LHCN-M2 (cell line): ENCODE data around the gene GLI1. TPM values are rescaled to one million over a fixed set of nuclear protein-coding genes. Genes with fewer than 3 reads are reported as not detected.

Experiments used
- DNase-seq: peaks from one replicate; pipeline ENCODE4 v3.0.0-alpha.2; 2012; ENCODE audit warnings: low read depth
- total RNA-seq: library from RNA; depleted of rRNA; stranded (reverse); fragments of >200 nt; gene quantifications from 2 replicates; pipeline ENCODE4 v1.2.3, GENCODE V29; 2014

Gene GLI1
- total RNA-seq, 1 experiment from 2014 or later: 1.1 TPM

DNA sequence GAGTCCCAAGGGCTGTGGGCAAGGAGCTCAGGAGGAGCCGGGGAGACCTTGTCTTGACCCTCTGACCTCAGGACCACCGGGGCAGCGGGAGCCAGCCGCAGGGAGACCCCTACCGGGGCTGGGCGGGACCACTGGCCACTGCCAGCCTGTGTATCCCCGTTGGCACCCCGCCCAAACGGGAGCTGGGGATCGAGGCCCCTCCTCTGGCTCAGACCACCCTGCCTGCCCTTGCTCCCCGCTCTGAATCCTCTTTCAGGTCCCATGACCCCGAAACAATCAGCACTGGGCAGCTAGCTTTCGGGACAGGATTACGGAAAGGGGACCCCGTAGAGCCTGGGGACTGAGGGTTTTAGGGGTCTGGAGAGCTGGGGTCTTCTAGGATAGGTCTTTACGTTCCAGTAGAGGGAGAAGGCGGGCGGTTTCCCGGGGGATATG, 1.3 kb downstream of the GLI1 start:
- DNase-seq: no peak

DNA sequence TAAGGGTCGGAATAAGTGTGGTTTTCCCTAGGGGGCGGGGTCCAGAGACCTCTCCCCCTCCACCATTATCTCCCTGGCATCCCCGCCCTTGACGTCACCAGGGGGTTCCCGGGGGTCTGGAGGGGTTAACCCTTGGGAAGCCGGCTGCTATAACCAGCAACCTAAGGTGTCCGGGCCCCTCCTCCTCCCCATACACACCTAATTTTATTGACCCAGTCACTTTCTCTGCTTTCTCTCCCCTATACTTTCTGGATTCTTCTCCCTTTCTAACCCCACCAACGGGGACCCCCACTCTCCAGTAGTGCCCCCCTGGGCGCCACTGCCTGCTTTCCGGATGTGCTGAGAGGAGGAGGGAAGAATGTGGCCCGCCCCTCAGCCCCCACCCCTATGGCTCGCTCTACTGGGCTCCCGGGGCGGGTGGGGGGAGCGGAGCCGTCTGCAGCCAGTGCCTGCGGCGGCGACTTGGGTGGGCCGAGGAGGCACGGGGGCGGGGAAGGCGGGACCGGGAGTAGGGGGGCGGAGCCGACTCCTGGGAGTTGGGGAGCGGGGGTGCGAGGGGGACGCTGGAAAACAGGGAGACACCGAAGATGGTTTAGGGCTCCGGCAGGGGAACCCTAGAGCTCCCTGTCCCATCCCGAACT, 1.8 kb downstream of the GLI1 start:
- peak; percentile 45 for DNase-seq

DNA sequence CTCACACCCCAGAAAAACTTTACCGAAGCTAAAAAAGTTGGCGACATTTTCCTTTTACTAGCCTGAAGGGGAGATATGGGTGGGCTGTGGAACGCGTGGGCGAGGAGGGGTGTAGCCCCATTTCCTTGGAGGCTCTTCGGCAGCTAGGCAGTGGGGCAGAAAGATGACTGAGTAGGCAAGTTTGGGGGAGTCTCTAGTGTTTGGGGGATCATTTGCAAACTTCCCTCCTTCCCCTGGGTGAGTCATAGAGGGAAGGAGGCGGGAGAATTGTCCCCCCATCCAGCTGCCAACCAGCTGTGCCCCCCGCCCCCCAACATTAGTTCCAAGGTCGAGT, 2.3 kb downstream of the GLI1 start:
- DNase-seq: peak; percentile 48

DNA sequence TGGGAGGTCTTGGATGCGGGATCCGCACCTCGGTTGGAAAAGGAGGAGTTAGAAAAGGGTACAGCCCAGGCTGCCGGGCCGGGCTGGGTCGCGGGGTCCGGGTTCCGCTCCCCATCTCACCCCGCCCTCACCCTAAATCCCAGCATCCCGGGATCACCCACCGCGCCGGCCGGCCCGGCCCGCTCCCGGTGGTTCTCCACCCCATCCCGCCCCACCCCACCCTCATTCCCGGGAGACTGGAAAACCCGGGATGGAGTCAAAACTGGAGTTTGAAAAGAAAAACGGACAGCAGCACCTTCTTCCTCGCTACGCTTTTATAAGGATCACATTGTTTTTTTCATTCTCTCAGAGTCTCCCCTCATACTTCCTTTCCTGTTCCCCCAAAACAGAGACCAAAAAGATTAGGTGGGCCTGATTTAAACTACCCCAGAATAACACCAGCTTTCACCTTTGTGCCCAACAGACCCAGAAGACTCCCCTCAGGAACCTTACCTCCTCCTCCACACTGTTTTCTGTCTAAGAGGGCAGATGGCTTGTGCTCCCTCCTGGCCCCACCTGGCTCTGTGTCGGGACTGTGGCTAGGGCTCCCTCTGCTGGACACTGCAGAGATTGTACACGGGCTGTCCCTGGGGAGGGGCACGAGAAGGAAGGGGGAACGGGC, 2.8 kb downstream of the GLI1 start:
- DNase-seq: peak; percentile 87

DNA sequence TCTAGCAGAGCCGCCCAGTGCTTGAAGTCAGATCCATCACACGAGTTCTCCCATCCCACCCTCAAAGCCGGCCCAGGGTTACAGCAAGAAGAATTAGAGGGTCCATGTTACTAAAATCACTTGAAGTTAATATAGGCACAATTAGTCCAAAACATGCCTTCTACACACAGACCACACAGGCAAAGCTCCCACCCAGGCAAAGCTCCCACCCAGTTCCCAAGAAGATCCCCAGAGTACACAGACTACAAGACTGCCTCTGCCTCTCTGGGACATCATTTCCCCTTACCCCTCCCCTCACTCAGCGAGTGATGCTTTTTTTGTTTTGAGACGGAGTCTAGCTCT, 3.3 kb downstream of the GLI1 start:
- DNase-seq: no peak

DNA sequence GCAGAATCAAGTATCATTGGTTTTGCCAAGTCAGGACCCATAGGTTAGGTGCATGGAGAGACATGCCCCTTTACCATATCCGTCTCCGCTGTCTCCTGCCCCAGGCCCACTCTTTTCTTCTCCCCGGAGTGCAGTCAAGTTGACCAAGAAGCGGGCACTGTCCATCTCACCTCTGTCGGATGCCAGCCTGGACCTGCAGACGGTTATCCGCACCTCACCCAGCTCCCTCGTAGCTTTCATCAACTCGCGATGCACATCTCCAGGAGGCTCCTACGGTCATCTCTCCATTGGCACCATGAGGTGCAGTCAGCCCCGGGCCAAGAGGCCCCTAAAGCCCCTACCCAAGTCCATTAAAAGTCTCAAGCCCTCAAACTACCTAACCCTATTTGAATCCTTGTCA, 5.0 kb downstream of the GLI1 start:
- DNase-seq: no peak

DNA sequence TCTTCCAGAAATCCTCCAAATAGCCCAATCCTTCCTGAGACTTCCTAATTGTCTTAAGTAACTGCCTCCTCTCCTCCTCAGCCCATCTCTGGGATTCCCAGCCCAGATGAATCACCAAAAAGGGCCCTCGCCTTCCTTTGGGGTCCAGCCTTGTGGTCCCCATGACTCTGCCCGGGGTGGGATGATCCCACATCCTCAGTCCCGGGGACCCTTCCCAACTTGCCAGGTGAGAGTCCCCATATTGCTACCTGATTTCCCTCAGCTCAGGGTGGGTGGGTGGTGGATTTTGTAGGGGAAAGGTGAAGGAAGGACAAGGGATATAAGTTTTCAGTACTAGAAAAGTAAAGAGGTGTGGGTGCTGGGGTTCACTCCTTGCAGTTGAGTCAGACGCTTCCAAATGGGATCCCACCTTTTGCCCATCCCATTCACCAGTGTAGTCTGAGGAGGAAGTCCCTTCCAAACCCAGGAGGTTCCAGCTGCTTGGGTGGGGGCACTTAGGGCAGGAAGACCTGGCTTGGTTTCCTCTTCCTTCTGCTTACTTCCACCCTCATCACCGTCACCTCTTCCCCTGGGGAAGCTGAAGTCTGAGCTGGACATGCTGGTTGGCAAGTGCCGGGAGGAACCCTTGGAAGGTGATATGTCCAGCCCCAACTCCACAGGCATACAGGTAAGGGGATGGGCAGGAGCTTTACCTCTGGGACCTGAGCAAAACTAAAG, 5.6 kb downstream of the GLI1 start:
- no peak for DNase-seq

DNA sequence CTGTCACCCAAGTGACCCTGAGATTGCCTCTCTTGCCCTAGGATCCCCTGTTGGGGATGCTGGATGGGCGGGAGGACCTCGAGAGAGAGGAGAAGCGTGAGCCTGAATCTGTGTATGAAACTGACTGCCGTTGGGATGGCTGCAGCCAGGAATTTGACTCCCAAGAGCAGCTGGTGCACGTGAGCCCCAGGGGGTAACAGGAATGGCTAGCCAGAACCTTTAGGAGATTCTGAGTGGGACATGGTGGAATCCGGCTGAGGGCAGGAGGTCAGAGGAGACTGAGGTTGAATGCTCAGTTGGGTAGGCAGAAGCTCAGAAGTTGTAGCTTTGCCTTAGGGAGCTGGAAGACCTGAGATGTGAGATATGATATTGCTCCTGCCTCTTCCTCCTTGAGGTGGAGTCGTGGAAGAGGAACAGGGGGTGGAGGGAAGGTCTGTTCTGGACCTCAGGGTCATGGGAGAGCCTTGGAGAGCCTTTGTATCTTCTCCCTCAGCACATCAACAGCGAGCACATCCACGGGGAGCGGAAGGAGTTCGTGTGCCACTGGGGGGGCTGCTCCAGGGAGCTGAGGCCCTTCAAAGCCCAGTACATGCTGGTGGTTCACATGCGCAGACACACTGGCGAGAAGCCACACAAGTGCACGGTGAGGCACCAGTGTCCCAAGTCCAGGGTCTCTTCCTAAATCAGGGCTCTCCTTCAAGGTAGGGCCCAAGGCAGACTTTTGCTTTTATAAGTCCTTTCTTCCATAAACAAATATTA, 6.3 kb downstream of the GLI1 start:
- no peak for DNase-seq

DNA sequence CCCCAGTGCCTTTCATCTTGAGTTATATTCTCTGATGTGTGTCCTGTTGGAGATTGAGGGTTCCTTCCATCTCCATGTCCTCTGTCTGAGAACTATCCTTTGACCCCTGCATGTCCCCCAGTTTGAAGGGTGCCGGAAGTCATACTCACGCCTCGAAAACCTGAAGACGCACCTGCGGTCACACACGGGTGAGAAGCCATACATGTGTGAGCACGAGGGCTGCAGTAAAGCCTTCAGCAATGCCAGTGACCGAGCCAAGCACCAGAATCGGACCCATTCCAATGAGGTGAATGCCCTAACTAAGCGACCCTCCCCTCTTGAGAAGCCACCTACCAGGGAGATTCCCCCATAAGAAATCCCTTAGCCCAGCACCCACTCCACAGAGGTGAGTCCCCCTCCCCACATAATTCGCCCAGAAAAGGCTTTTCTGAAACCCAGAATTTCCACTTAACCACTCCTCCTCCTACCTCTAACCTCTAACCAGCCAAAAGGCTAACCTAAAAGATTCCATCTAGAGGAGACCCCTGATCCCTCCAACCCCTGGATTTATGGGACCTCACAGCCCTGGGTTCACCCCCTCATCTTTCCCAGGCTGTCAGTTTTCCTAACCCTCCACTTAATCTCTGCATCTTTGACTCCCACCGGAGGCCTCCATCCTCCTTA, 7.8 kb downstream of the GLI1 start:
- DNase-seq: no peak

DNA sequence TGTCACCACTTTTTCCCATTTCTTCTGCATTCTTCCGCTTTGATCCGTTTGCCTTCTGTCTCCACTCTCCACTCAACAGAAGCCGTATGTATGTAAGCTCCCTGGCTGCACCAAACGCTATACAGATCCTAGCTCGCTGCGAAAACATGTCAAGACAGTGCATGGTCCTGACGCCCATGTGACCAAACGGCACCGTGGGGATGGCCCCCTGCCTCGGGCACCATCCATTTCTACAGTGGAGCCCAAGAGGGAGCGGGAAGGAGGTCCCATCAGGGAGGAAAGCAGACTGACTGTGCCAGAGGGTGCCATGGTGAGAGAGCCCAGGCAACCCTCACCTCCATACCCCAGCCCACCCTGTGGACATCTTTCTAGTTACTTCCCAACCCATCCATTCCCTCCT, 8.3 kb downstream of the GLI1 start:
- no peak for DNase-seq

DNA sequence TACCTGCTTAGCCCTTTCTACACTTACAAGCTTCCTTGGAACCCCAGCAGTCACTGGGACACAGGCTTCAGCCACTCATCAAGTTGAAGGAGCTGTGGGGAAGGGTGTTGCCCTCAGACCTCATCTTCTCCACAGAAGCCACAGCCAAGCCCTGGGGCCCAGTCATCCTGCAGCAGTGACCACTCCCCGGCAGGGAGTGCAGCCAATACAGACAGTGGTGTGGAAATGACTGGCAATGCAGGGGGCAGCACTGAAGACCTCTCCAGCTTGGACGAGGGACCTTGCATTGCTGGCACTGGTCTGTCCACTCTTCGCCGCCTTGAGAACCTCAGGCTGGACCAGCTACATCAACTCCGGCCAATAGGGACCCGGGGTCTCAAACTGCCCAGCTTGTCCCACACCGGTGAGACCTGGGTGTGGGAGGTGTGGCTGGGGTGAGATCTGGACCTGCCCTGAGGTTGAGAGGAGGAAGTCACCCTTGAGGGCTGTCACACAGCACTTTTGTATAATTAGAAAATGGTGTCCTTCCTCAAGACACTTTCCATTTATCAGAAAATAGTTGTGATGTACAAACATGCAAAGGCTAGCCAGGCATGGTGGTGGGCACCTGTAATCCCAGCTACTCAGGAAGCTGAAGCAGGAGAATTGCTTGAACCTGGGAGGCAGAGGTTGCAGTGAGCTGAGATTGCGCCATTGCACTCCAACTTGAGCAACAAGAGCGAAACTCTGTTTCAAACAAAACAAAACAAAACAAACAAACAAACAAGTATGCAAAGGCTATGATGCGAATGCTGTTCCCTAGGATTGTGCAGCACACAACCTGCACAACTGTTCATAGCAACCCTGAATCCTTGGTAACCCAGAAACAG, 9.9 kb downstream of the GLI1 start:
- no peak for DNase-seq

DNA sequence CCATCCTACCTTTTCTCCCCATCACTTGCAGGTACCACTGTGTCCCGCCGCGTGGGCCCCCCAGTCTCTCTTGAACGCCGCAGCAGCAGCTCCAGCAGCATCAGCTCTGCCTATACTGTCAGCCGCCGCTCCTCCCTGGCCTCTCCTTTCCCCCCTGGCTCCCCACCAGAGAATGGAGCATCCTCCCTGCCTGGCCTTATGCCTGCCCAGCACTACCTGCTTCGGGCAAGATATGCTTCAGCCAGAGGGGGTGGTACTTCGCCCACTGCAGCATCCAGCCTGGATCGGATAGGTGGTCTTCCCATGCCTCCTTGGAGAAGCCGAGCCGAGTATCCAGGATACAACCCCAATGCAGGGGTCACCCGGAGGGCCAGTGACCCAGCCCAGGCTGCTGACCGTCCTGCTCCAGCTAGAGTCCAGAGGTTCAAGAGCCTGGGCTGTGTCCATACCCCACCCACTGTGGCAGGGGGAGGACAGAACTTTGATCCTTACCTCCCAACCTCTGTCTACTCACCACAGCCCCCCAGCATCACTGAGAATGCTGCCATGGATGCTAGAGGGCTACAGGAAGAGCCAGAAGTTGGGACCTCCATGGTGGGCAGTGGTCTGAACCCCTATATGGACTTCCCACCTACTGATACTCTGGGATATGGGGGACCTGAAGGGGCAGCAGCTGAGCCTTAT, 10.8 kb downstream of the GLI1 start:
- no peak for DNase-seq

DNA sequence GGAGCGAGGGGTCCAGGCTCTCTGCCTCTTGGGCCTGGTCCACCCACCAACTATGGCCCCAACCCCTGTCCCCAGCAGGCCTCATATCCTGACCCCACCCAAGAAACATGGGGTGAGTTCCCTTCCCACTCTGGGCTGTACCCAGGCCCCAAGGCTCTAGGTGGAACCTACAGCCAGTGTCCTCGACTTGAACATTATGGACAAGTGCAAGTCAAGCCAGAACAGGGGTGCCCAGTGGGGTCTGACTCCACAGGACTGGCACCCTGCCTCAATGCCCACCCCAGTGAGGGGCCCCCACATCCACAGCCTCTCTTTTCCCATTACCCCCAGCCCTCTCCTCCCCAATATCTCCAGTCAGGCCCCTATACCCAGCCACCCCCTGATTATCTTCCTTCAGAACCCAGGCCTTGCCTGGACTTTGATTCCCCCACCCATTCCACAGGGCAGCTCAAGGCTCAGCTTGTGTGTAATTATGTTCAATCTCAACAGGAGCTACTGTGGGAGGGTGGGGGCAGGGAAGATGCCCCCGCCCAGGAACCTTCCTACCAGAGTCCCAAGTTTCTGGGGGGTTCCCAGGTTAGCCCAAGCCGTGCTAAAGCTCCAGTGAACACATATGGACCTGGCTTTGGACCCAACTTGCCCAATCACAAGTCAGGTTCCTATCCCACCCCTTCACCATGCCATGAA, 11.5 kb downstream of the GLI1 start:
- no peak for DNase-seq

DNA sequence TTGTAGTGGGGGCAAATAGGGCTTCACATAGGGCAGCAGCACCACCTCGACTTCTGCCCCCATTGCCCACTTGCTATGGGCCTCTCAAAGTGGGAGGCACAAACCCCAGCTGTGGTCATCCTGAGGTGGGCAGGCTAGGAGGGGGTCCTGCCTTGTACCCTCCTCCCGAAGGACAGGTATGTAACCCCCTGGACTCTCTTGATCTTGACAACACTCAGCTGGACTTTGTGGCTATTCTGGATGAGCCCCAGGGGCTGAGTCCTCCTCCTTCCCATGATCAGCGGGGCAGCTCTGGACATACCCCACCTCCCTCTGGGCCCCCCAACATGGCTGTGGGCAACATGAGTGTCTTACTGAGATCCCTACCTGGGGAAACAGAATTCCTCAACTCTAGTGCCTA, 12.1 kb downstream of the GLI1 start:
- no peak for DNase-seq

DNA sequence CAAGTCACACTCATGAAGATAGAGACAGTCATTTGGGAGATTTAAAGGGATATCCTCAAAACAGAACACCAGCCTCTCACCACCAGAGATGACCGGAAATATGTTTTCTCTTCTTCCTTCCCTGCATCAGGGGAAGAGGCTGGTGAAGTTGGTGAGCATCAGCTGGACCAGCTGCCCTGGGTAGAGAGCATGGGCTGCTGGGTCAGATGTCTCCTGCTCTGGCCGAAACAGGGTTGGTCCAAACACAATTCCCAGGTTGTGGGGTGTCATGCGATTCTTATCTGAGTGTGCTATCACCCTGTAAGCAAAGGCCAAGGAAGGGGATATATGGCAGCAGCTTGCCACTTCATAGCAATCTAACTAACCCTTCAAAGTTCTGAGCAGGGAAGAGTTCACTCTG, 12.8 kb downstream of the GLI1 start:
- no peak for DNase-seq

DNA sequence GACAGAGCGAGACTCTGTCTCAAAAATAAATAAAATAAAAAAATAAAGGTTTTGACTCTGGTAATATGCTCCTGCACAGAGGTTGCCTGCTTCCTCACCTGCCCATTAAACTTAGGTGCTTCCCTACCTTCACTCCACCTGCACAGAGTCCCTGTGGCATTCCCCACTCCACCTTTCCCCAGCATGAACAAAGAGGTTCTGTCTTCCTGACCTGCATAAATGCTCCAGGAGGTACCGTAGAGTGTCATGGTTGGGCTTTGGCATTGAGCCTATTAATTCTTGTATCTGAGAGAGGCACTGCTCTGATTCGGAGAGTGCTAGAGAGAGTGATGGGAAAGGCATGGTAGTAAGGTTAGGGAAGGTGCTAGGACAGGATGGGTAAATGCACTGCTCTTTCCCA, 13.8 kb downstream of the GLI1 start:
- no peak for DNase-seq

DNA sequence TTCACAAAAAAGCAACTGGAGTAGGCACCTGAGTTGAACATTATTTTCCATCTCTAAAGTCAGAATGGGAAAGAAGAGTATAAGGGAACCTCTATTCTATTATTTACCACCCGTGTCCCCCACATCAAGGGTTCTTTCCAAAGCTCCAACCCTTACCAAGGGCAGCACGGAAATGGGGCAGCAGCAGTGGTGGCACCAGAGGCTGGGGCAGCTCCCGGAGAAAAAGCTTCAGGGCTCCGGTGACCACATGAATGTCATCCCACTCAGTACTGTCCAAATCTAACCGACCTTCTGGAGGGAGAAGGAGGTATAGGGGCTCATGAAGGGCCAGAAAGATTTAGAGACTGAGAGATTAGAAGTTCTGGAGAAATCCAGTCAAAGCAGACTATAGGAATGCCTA, 14.3 kb downstream of the GLI1 start:
- no peak for DNase-seq

DNA sequence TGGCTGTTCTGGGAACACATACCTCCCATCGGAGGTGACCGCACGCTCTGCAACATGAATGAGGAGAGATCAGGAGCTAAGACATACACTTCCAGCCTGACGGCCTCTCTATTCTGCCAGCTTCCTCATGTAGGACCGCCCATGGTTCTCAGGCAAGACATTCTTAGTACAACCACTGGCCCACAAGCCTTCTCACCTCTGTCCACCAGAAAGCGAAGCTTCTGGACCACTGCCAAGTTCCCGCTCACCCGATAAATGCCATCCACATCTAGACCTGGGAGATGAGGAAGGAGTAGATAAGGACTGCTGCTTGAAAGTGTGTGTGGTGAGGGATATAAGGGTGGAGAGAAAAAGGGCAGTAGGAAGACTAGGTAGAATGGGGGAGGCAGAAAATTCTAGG, 14.8 kb downstream of the GLI1 start:
- no peak for DNase-seq

DNA sequence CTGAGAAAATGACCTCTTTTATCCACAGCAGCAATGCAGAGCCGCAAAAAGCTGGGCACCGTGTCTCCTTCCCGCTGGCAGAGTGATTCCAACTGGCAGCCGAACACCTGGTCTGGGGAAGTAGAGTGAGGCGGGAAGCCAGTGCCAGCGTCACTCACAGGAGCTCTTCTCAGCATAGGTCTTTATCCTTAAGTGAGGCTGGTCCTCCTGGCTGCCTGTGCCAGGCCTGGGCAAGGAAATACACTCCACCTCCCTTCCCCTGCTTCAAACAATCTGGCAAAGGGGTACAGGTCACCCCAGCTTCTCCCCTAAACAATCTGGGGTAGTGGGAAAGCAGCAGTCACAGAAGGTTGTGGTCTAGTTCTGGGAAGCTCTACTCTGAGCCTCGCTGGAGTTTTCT, 15.3 kb downstream of the GLI1 start:
- DNase-seq: no peak
